GM23248 (cell line): ENCODE measurements around the gene TAOK1. TPM values are rescaled to one million over a fixed set of nuclear protein-coding genes. Genes with fewer than 3 reads are reported as not detected.

Source experiments
- DNase-seq: peaks from one replicate; pipeline ENCODE4 v3.0.0-alpha.2; 2015
- H2AFZ ChIP-seq: fragments of 200-600 bp; sonication (generic); 2 replicates; pipeline ENCODE4 v1.6.1; 2016; ENCODE audit warnings: antibody characterized with exemption
- H3F3A ChIP-seq: fragments of 200-600 bp; sonication (generic); 2 replicates; pipeline ENCODE4 v1.6.1; 2016; ENCODE audit warnings: mild to moderate bottlenecking, antibody characterized with exemption, mixed run types; ENCODE audit not compliant: insufficient read depth
- H3K27ac ChIP-seq: fragments of 200-600 bp; sonication (generic); 2 replicates; pipeline ENCODE4 v1.5.1; 2016; ENCODE audit warnings: mild to moderate bottlenecking
- H3K27me3 ChIP-seq: fragments of 200-600 bp; sonication (generic); replicated peaks from 2 replicates; pipeline ENCODE4 v1.6.1; 2016; ENCODE audit warnings: mild to moderate bottlenecking; ENCODE audit not compliant: insufficient read depth
- H3K36me3 ChIP-seq: fragments of 200-600 bp; sonication (generic); 2 replicates; pipeline ENCODE4 v1.6.1; 2016; ENCODE audit warnings: low read depth, mild to moderate bottlenecking
- H3K4me1 ChIP-seq: fragments of 200-600 bp; sonication (generic); 2 replicates; pipeline ENCODE4 v1.6.1; 2016; ENCODE audit warnings: mild to moderate bottlenecking; ENCODE audit not compliant: insufficient read depth
- H3K4me2 ChIP-seq: fragments of 200-600 bp; sonication (generic); one replicate; pipeline ENCODE4 v1.6.1; 2016; ENCODE audit warnings: mild to moderate bottlenecking; ENCODE audit not compliant: unreplicated experiment
- H3K4me3 ChIP-seq: fragments of 200-600 bp; sonication (generic); 2 replicates; pipeline ENCODE4 v1.5.1; 2016; ENCODE audit warnings: mild to moderate bottlenecking
- H3K79me2 ChIP-seq: fragments of 200-600 bp; sonication (generic); 2 replicates; pipeline ENCODE4 v1.6.1; 2016; ENCODE audit warnings: mild to moderate bottlenecking; ENCODE audit not compliant: insufficient read depth
- H3K9ac ChIP-seq: fragments of 200-600 bp; sonication (generic); 2 replicates; pipeline ENCODE4 v1.6.1; 2016; ENCODE audit warnings: mild to moderate bottlenecking
- H3K9me2 ChIP-seq: fragments of 200-600 bp; sonication (generic); 2 replicates; pipeline ENCODE4 v1.6.1; 2016; ENCODE audit warnings: mixed run types, mild to moderate bottlenecking, moderate library complexity; ENCODE audit not compliant: insufficient read depth
- H3K9me3 ChIP-seq: fragments of 200-600 bp; sonication (generic); one replicate; pipeline ENCODE4 v1.6.1; 2017; ENCODE audit warnings: low read depth
- H4K20me1 ChIP-seq: fragments of 200-600 bp; sonication (generic); 2 replicates; pipeline ENCODE4 v1.6.0; 2016; ENCODE audit not compliant: insufficient read depth
- EZH2 ChIP-seq: fragments of 200-600 bp; sonication (generic); IDR thresholded peaks from 2 replicates; pipeline ENCODE4 v1.6.1; 2018; ENCODE audit warnings: antibody characterized with exemption, mild to moderate bottlenecking; ENCODE audit not compliant: insufficient read depth, poor library complexity, severe bottlenecking
- EZH2phosphoT487 ChIP-seq: fragments of 200-600 bp; sonication (generic); IDR thresholded peaks from 2 replicates; pipeline ENCODE4 v1.6.1; 2018; ENCODE audit warnings: antibody characterized with exemption, moderate library complexity, mild to moderate bottlenecking, low read depth; ENCODE audit not compliant: insufficient read depth
- WGBS, 2 experiments: methylation state at CpG; one replicate each; pipeline ENCODE4 v1.1.6; 2015 to 2017; ENCODE audit warnings: low lambda C conversion rate in 2 of 2, low coverage in 1 of 2; ENCODE audit errors: missing lambda C conversion rate in 2 of 2; 5-methylcytosine and 5-hydroxymethylcytosine counted together
- in situ Hi-C: fragments of 300-500 bp; cut with MboI; formaldehyde crosslinking; loops from 2 replicates; pipeline ENCODE4 v1.15.0; 2020
- polyA plus RNA-seq: library from polyadenylated mRNA; unstranded; fragments of >200 nt; fragmentation: Nextera tagmentation; extraction: Ambion mirVana; gene quantifications from 2 replicates; pipeline ENCODE4 v1.2.1, GENCODE V29; 2016
- total RNA-seq: library from RNA; depleted of rRNA; stranded (reverse); fragments of >200 nt; shearing (Covaris generic); gene quantifications from 2 replicates; pipeline ENCODE4 v1.2.3, GENCODE V29; 2014

The TAOK1 gene
- total and polyA plus RNA-seq, 2 experiments from 2014 or later = 7.6 to 49.9 TPM

- Histone ChIP-seq H3K4me2 (no peak overlapping the region), H3K36me3 (no peaks in the 10 kb centered on the region), H3K9ac (no peak overlapping the region), H3K79me2 (no peaks in the 10 kb centered on the region), H3K4me3 (no peak overlapping the region), H3K27me3 (no peaks in the 10 kb centered on the region), H3K9me2 (no peaks in the 10 kb centered on the region), H3K9me3 (no peaks in the 10 kb centered on the region), H2AFZ (no peak overlapping the region), H4K20me1 (no peaks in the 10 kb centered on the region), H3K4me1 (peaks cover 9% of the 10 kb centered on the region), H3K27ac (no peak overlapping the region), H3F3A (no peaks in the 10 kb centered on the region)
- in situ Hi-C loops = no loop called here
- TF ChIP-seq EZH2phosphoT487 (no peak), EZH2 (no peak)
- DNase-seq = peak; percentile 77
- 0% methylated on average over 1 of the region's 1 CpG for WGBS, 2 experiments
Observed at GRCh38 chr17:29383686-29384085, 6.5 kb upstream of the TAOK1 start.

GRCh38 chr17:29384901-29385300 lies 5.3 kb upstream of the TAOK1 start:
- Histone ChIP-seq H3K4me2 (no peak overlapping the region), H3K9ac (no peak overlapping the region), H3K27ac (no peak overlapping the region), H3F3A (no peaks in the 10 kb centered on the region), H3K36me3 (no peaks in the 10 kb centered on the region), H4K20me1 (no peaks in the 10 kb centered on the region), H3K4me3 (no peak overlapping the region), H3K9me2 (no peaks in the 10 kb centered on the region), H3K27me3 (no peaks in the 10 kb centered on the region), H3K4me1 (peaks cover 12% of the 10 kb centered on the region), H2AFZ (no peak overlapping the region), H3K79me2 (0 out of 2 replicates have a peak, but pooled peaks cover 2% of the 10 kb centered on the region), H3K9me3 (no peaks in the 10 kb centered on the region)
- DNase-seq = no peak
- no peak for TF ChIP-seq EZH2
- no peak for TF ChIP-seq EZH2phosphoT487
- WGBS, 2 experiments = 100% methylated on average over 3 of the region's 3 CpGs
- in situ Hi-C loops = no loop called here

GRCh38 chr17:29386760-29387159 lies 3.4 kb upstream of the TAOK1 start:
- Histone ChIP-seq H4K20me1 (no peaks in the 10 kb centered on the region), H3K27ac (no peak overlapping the region), H3K9me3 (no peaks in the 10 kb centered on the region), H2AFZ (no peak overlapping the region), H3K79me2 (peaks cover 18% of the 10 kb centered on the region), H3K27me3 (no peaks in the 10 kb centered on the region), H3K4me2 (no peak overlapping the region), H3F3A (peaks cover 8% of the 10 kb centered on the region), H3K36me3 (no peaks in the 10 kb centered on the region), H3K4me3 (no peak overlapping the region), H3K9me2 (no peaks in the 10 kb centered on the region), H3K9ac (no peak overlapping the region), H3K4me1 (peaks cover 12% of the 10 kb centered on the region)
- 87 to 95% methylated on average over 4 of the region's 4 CpGs for WGBS, 2 experiments
- in situ Hi-C loops = no loop called here
- DNase-seq = no peak
- TF ChIP-seq EZH2phosphoT487 (no peak), EZH2 (no peak)

- 86 to 95% methylated on average over 8 to 9 of the region's 9 CpGs for WGBS, 2 experiments
- Histone ChIP-seq H3K4me1 (peaks cover 28% of the 10 kb centered on the region), H3K27me3 (no peaks in the 10 kb centered on the region), H3K4me3 (no peak overlapping the region), H3K79me2 (peaks cover 40% of the 10 kb centered on the region), H3K36me3 (no peaks in the 10 kb centered on the region), H3K4me2 (no peak overlapping the region), H3K9me2 (no peaks in the 10 kb centered on the region), H3K9me3 (no peaks in the 10 kb centered on the region), H3K9ac (no peak overlapping the region), H3F3A (peaks cover 29% of the 10 kb centered on the region), H2AFZ (no peak overlapping the region), H4K20me1 (0 out of 2 replicates have a peak, but pooled peaks cover 14% of the 10 kb centered on the region), H3K27ac (no peak overlapping the region)
- DNase-seq = no peak
- in situ Hi-C loops = no loop called here
- no peak for TF ChIP-seq EZH2phosphoT487
- TF ChIP-seq EZH2 = no peak
Observed at GRCh38 chr17:29388937-29389336, 1.2 kb upstream of the TAOK1 start.
